Skeletal muscle tissue (tissue), 4 donors: ENCODE results near the gene BARD1. TPM values are rescaled to one million over a fixed set of nuclear protein-coding genes. Genes with fewer than 3 reads are reported as not detected.

Source experiments
- H3K27ac ChIP-seq: one replicate; pipeline ENCODE4 v1.7.0; 2013; ENCODE audit warnings: mild to moderate bottlenecking, low read depth, low read length, inconsistent platforms
- H3K27me3 ChIP-seq, 3 donors: one replicate each; pipeline ENCODE4 v1.7.0; 2013; ENCODE audit warnings: low read length in 3 of 3; ENCODE audit not compliant: control insufficient read depth in 3 of 3, insufficient read depth in 3 of 3
- H3K36me3 ChIP-seq, 3 donors: one replicate each; pipeline ENCODE4 v1.7.0; 2013; ENCODE audit warnings: low read length in 3 of 3; ENCODE audit not compliant: control insufficient read depth in 3 of 3, insufficient read depth in 3 of 3
- H3K4me1 ChIP-seq, 3 donors: one replicate each; pipeline ENCODE4 v1.7.0; 2013; ENCODE audit warnings: low read length in 3 of 3, mild to moderate bottlenecking in 3 of 3; ENCODE audit not compliant: control insufficient read depth in 3 of 3, insufficient read depth in 3 of 3
- H3K4me3 ChIP-seq, 3 donors: one replicate each; pipeline ENCODE4 v1.7.0; 2013; ENCODE audit warnings: low read length in 3 of 3
- H3K9ac ChIP-seq, 3 donors: one replicate each; pipeline ENCODE4 v1.7.0; 2013; ENCODE audit warnings: low read length in 3 of 3, mild to moderate bottlenecking in 3 of 3, moderate library complexity in 2 of 3, low read depth in 1 of 3
- H3K9me3 ChIP-seq, 3 donors: one replicate each; pipeline ENCODE4 v1.7.0; 2013; ENCODE audit warnings: low read length in 3 of 3; ENCODE audit not compliant: control insufficient read depth in 3 of 3
- total RNA-seq: library from RNA; depleted of rRNA; stranded (reverse); fragments of >200 nt; gene quantifications from one replicate; pipeline ENCODE4 v1.2.3, GENCODE V29; 2014
- donor health status: Osteomylitis.

BARD1 gene
- 89.8 TPM for total RNA-seq

- Histone ChIP-seq H3K27me3 (no peaks in the 10 kb centered on the region), H3K4me3 (peak within 1 kb of the TSS; percentile 76 to 92 (median 79)), H3K27ac (peak within 1 kb of the TSS; percentile 91), H3K36me3 (no peaks in the 10 kb centered on the region), H3K9me3 (no peaks in the 10 kb centered on the region), H3K9ac (peak within 1 kb of the TSS; percentile 86 to 93 (median 90)), H3K4me1 (peaks cover 15 to 17% (median 16%) of the 10 kb centered on the region in 3 donors)
Observed at GRCh38 chr2:214808981-214809750, at the start of gene BARD1. BARD1 (minus strand) TSS chr2:214809683; CDS start chr2:214809569, 114 bp downstream.

GRCh38 chr2:214856137-214856536, 46.7 kb upstream of the BARD1 start:
- H3K4me1 ChIP-seq, result no peaks in the 10 kb centered on the region
- no peaks in the 10 kb centered on the region for H3K9me3 ChIP-seq
- no peaks in the 10 kb centered on the region for H3K27me3 ChIP-seq
- H3K27ac ChIP-seq, result no peak overlapping the region
- H3K9ac ChIP-seq, result no peak overlapping the region
- no peaks in the 10 kb centered on the region for H3K36me3 ChIP-seq
- H3K4me3 ChIP-seq, result no peak overlapping the region

- H3K9ac ChIP-seq, result no peak overlapping the region
- H3K27ac ChIP-seq, result no peak overlapping the region
- no peaks in the 10 kb centered on the region for H3K9me3 ChIP-seq
- no peaks in the 10 kb centered on the region for H3K4me1 ChIP-seq
- no peak overlapping the region for H3K4me3 ChIP-seq
- H3K27me3 ChIP-seq, result no peaks in the 10 kb centered on the region
- no peaks in the 10 kb centered on the region for H3K36me3 ChIP-seq
Observed at GRCh38 chr2:214853906-214854305, 44.4 kb upstream of the BARD1 start.

GRCh38 chr2:214843823-214844222, 34.3 kb upstream of the BARD1 start:
- H3K9me3 ChIP-seq, result no peaks in the 10 kb centered on the region

GRCh38 chr2:214839464-214839863, 30.0 kb upstream of the BARD1 start:
- no peaks in the 10 kb centered on the region for H3K36me3 ChIP-seq
- H3K4me3 ChIP-seq, result no peak overlapping the region
- no peaks in the 10 kb centered on the region for H3K9me3 ChIP-seq
- H3K27ac ChIP-seq, result no peak overlapping the region
- no peaks in the 10 kb centered on the region for H3K4me1 ChIP-seq
- H3K9ac ChIP-seq, result no peak overlapping the region
- no peaks in the 10 kb centered on the region for H3K27me3 ChIP-seq

More at GRCh38 chr2:214843823-214844222, 34.3 kb upstream of the BARD1 start:
- Histone ChIP-seq H3K27ac (no peak overlapping the region), H3K27me3 (no peaks in the 10 kb centered on the region), H3K4me3 (no peak overlapping the region), H3K4me1 (no peaks in the 10 kb centered on the region), H3K9ac (no peak overlapping the region), H3K36me3 (no peaks in the 10 kb centered on the region)

GRCh38 chr2:214837466-214837865, 28.0 kb upstream of the BARD1 start:
- Histone ChIP-seq H3K9ac (no peak overlapping the region), H3K4me3 (no peak overlapping the region), H3K36me3 (no peaks in the 10 kb centered on the region)

GRCh38 chr2:214836568-214836967, 27.1 kb upstream of the BARD1 start:
- no peaks in the 10 kb centered on the region for H3K4me1 ChIP-seq
- no peaks in the 10 kb centered on the region for H3K27me3 ChIP-seq
- no peaks in the 10 kb centered on the region for H3K9me3 ChIP-seq
- no peak overlapping the region for H3K9ac ChIP-seq
- no peaks in the 10 kb centered on the region for H3K36me3 ChIP-seq
- no peak overlapping the region for H3K27ac ChIP-seq
- no peak overlapping the region for H3K4me3 ChIP-seq

More at GRCh38 chr2:214837466-214837865, 28.0 kb upstream of the BARD1 start:
- H3K27ac ChIP-seq, result no peak overlapping the region
- no peaks in the 10 kb centered on the region for H3K9me3 ChIP-seq
- H3K27me3 ChIP-seq, result no peaks in the 10 kb centered on the region
- no peaks in the 10 kb centered on the region for H3K4me1 ChIP-seq

GRCh38 chr2:214830794-214831346, 21.4 kb upstream of the BARD1 start:
- Histone ChIP-seq H3K9me3 (no peaks in the 10 kb centered on the region), H3K36me3 (no peaks in the 10 kb centered on the region), H3K27me3 (no peaks in the 10 kb centered on the region), H3K9ac (no peak overlapping the region), H3K4me3 (no peak overlapping the region), H3K4me1 (no peaks in the 10 kb centered on the region), H3K27ac (no peak overlapping the region)

- H3K9me3 ChIP-seq, result no peaks in the 10 kb centered on the region
- H3K4me3 ChIP-seq, result no peak overlapping the region
- H3K9ac ChIP-seq, result no peak overlapping the region
- no peak overlapping the region for H3K27ac ChIP-seq
- no peaks in the 10 kb centered on the region for H3K4me1 ChIP-seq
- no peaks in the 10 kb centered on the region for H3K27me3 ChIP-seq
- no peaks in the 10 kb centered on the region for H3K36me3 ChIP-seq
Observed at GRCh38 chr2:214816008-214816533, 6.6 kb upstream of the BARD1 start.

GRCh38 chr2:214810671-214811070, 1.2 kb upstream of the BARD1 start:
- H3K27ac ChIP-seq, result no peak overlapping the region
- peaks cover 11 to 15% (median 15%) of the 10 kb centered on the region in 3 donors for H3K4me1 ChIP-seq
- H3K36me3 ChIP-seq, result no peaks in the 10 kb centered on the region
- peak overlapping the region in 1 of 3 donors; percentile 73 for H3K9ac ChIP-seq
- peak overlapping the region; percentile 69 to 76 (median 72) for H3K4me3 ChIP-seq
- H3K9me3 ChIP-seq, result no peaks in the 10 kb centered on the region
- H3K27me3 ChIP-seq, result no peaks in the 10 kb centered on the region
